BE2C (cell line): ENCODE data around the gene DACT2.

Experiments
- DNase-seq: peaks from one replicate; pipeline ENCODE4 v3.0.0-alpha.2; 2020
- H3K27me3 ChIP-seq: fragments of 250-450 bp; sonication (Bioruptor Pico); 2 replicates; pipeline ENCODE4 v1.5.1; 2020; ENCODE audit warnings: mild to moderate bottlenecking
- H3K36me3 ChIP-seq: fragments of 250-450 bp; sonication (Bioruptor Pico); 2 replicates; pipeline ENCODE4 v1.5.1; 2020; ENCODE audit warnings: mild to moderate bottlenecking
- H3K4me1 ChIP-seq: fragments of 250-450 bp; sonication (Bioruptor Pico); 2 replicates; pipeline ENCODE4 v1.5.1; 2020
- H3K4me3 ChIP-seq: 2 replicates; pipeline ENCODE4 v1.5.1; 2011; ENCODE audit warnings: low read depth, low read length
- H3K9me3 ChIP-seq: fragments of 250-450 bp; sonication (Bioruptor Pico); 2 replicates; pipeline ENCODE4 v1.5.1; 2020
- TF ChIP-seq, protein P1 (sequence below): IDR thresholded peaks from 2 replicates; pipeline ENCODE4 v1.5.1; 2012; ENCODE audit warnings: mild to moderate bottlenecking, low read depth, low read length

DACT2 gene

DNA sequence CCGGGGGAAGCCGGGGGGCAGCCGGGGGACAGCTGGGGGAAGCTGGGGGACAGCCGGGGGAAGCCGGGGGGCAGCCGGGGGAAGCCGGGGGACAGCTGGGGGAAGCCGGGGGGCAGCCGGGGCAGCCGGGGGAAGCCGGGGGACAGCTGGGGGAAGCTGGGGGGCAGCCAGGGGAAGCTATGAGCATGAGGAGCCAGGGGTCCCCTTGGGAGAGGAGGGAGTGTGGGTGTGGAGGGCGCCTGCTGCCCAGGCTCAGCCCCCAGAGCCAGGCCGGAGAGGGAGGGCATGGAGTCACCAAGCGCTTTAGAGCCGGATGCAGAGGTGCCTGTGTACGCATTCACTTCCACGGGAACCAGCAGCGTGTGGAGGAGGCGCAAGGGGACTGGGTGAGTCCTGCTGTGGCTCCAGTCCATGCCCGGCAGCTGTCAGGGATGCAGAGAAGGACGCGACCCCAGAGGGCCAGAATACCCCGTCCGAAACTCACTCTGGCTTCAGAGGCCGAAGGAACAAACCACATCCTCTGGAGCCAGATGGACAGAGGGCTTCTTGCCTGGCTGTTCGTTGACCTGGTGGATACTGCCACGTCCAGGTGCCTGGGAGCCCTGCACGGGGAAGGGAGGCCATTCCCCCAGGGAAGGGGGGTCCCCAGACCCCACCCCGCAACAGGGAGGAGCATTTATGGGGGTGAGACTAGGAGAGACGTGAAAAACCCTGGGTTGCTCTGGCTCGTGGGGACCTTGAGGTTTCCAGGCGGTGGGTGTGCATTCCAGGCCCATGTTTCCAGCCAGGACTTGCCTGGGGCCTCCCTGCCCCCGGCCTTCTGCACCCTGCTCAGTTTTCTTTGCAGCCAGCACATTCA, 26.5 kb upstream of the DACT2 start:
- no peaks in the 10 kb centered on the region; the same call in 1 of the 2 replicates for H3K9me3 ChIP-seq
- H3K4me1 ChIP-seq = no peaks in the 10 kb centered on the region
- TF ChIP-seq, protein P1, sequence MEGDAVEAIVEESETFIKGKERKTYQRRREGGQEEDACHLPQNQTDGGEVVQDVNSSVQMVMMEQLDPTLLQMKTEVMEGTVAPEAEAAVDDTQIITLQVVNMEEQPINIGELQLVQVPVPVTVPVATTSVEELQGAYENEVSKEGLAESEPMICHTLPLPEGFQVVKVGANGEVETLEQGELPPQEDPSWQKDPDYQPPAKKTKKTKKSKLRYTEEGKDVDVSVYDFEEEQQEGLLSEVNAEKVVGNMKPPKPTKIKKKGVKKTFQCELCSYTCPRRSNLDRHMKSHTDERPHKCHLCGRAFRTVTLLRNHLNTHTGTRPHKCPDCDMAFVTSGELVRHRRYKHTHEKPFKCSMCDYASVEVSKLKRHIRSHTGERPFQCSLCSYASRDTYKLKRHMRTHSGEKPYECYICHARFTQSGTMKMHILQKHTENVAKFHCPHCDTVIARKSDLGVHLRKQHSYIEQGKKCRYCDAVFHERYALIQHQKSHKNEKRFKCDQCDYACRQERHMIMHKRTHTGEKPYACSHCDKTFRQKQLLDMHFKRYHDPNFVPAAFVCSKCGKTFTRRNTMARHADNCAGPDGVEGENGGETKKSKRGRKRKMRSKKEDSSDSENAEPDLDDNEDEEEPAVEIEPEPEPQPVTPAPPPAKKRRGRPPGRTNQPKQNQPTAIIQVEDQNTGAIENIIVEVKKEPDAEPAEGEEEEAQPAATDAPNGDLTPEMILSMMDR = no peak
- DNase-seq = no peak
- no peaks in the 10 kb centered on the region for H3K36me3 ChIP-seq
- no peak overlapping the region for H3K4me3 ChIP-seq
- H3K27me3 ChIP-seq = no peaks in the 10 kb centered on the region

GRCh38 chr6:168345266-168345665, 25.7 kb upstream of the DACT2 start:
- Histone ChIP-seq H3K27me3 (no peaks in the 10 kb centered on the region), H3K9me3 (no peaks in the 10 kb centered on the region; the same call in 1 of the 2 replicates), H3K4me1 (no peaks in the 10 kb centered on the region), H3K36me3 (no peaks in the 10 kb centered on the region), H3K4me3 (no peak overlapping the region)
- DNase-seq = no peak
- TF ChIP-seq, protein P1 = no peak

GRCh38 chr6:168344338-168344737, 24.8 kb upstream of the DACT2 start:
- Histone ChIP-seq H3K36me3 (no peaks in the 10 kb centered on the region), H3K4me1 (no peaks in the 10 kb centered on the region), H3K9me3 (no peaks in the 10 kb centered on the region; the same call in 1 of the 2 replicates), H3K4me3 (no peak overlapping the region), H3K27me3 (no peaks in the 10 kb centered on the region)
- TF ChIP-seq, protein P1 = no peak
- DNase-seq = no peak

GRCh38 chr6:168343239-168344150, 23.9 kb upstream of the DACT2 start:
- Histone ChIP-seq H3K36me3 (no peaks in the 10 kb centered on the region), H3K9me3 (no peaks in the 10 kb centered on the region; the same call in 1 of the 2 replicates), H3K27me3 (no peaks in the 10 kb centered on the region), H3K4me3 (no peak overlapping the region), H3K4me1 (no peaks in the 10 kb centered on the region)
- TF ChIP-seq, protein P1 = no peak
- no peak for DNase-seq

GRCh38 chr6:168342636-168343035, 23.1 kb upstream of the DACT2 start:
- TF ChIP-seq, protein P1 = no peak
- Histone ChIP-seq H3K9me3 (no peaks in the 10 kb centered on the region; the same call in 1 of the 2 replicates), H3K36me3 (no peaks in the 10 kb centered on the region), H3K4me3 (no peak overlapping the region), H3K27me3 (no peaks in the 10 kb centered on the region), H3K4me1 (no peaks in the 10 kb centered on the region)
- DNase-seq = no peak
